SK-N-DZ (cell line): ENCODE results near the gene POLR1D. TPM values are rescaled to one million over a fixed set of nuclear protein-coding genes. Genes with fewer than 3 reads are reported as not detected.
A peak's percentile ranks its signal among the peaks of the same experiment; 100 is the strongest.

Source experiments
- DNase-seq: peaks from one replicate; pipeline ENCODE4 v3.0.0-alpha.2; 2015; ENCODE audit warnings: low spot score
- polyA plus RNA-seq, 2 experiments: library from polyadenylated mRNA; depleted of rRNA; stranded (reverse); fragments of >200 nt; gene quantifications; 2 replicates each; pipeline ENCODE4 v1.2.3, GENCODE V29; 2014

POLR1D gene, protein sequence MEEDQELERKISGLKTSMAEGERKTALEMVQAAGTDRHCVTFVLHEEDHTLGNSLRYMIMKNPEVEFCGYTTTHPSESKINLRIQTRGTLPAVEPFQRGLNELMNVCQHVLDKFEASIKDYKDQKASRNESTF
- polyA plus RNA-seq (2014; cell fraction: cytosol; rRNA removed): 214 and 220 TPM in 2 replicates
- 221 TPM in 2 replicates for polyA plus RNA-seq (2014; cell fraction: nucleus; rRNA removed)

DNA sequence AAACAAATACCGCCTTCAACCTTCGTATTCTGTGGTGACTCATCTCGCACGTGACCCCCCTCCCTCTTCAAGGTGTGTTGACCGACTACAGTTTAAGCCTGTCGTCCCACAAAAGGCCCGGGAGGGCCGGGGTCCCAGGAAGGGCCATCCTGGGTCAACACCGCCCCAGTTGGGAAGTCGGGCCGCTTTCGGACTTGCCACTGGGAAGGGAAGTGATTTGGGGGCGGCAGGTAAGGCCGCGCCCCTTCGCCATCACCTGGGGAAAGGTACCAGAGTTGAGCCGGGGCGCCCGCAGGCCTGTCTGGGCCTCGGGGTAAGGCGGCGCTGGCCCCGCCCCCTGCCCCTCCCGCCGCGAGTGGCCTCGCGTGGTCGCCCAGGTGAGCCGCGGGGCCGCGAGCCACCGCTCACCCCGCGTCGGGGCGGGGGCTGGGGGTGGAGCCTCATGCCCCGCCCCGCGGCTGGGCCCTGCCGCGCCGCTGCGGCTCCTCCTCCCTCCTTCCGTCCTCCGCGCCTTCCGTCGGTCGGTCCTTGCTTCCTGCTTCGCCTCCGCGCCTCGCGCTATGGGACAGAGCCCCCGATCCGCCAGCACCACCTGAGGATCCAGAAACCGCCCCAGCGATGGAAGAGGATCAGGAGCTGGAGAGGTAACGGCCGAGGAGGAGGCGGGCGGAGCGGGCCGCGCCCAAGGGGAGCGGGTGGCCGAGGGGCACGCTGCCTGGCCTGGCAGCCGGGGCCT lies at the start of gene POLR1D:
POLR1D (plus strand) TSS at position 527 of the 736 bp plus-strand sequence; CDS start at position 619, 92 bp downstream.
- DNase-seq: peak; percentile 64

DNA sequence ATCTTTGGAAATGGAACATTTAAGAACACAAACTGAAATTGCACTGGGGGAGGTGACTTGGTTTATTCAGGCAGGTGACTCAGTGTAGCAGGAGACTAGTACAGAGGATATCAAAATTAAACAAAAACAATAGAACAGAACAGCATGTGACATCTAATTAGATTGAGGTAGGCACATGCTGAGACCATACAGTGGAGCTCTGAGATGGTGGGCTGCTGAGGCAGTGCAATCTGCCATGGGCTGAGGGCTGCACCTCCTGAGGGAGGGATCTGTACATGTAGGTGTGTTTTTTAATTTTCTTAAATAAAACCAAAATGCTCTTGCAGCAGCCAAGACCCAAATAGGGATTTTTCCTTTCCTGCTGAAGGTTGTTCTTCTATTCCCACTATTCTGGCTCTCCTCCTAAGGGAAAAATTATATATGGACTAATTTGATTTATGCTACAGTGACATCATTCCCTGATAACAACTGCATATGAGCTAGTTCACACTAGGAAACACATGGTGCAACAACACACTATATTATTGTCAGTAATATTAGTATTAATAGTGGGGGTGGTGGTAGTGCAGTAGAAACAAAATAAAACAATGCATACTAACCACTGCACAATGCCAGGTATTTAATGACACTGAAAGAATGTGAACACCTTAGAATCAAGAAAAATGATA lies 49.3 kb upstream of the POLR1D start:
- peak; percentile 7 for DNase-seq

DNA sequence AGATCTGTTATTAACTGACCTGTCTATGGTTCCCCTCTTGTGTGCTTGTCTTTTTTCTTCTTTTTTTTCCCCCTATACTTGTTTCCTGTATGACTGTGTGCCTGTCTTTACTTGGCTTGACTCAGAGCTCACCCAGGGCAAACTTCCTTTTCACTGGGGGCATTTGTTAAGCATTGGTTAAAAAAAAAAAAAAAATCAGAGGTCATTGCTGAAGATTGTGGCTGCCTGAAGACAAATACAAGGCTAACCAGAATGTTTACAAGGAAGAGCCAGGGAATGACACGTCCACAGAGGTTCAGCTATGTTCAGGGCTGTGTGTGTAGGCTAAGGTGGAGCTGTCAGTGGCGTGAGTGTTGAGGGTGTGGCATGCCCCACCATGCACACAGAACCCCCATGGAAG lies 48.4 kb upstream of the POLR1D start:
- no peak for DNase-seq

DNA sequence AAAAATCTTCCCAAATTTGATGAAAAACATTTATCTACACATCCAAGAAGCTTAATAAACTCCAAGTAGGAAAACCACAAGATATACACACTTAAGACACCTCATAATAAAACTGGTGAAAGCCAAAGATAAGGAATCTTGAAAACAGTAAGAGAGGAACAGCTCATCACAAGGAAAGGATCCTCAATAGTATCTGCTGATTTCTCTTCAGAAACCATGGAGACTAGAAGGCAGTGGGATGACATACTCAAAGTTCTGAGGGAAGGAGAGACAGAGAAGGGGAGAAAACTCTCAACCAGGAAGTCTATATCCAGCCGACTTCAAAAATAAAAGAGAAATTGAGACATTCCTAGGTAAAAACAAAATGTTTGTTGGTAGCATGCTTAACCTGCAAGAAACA lies 47.0 kb upstream of the POLR1D start:
- DNase-seq: no peak

DNA sequence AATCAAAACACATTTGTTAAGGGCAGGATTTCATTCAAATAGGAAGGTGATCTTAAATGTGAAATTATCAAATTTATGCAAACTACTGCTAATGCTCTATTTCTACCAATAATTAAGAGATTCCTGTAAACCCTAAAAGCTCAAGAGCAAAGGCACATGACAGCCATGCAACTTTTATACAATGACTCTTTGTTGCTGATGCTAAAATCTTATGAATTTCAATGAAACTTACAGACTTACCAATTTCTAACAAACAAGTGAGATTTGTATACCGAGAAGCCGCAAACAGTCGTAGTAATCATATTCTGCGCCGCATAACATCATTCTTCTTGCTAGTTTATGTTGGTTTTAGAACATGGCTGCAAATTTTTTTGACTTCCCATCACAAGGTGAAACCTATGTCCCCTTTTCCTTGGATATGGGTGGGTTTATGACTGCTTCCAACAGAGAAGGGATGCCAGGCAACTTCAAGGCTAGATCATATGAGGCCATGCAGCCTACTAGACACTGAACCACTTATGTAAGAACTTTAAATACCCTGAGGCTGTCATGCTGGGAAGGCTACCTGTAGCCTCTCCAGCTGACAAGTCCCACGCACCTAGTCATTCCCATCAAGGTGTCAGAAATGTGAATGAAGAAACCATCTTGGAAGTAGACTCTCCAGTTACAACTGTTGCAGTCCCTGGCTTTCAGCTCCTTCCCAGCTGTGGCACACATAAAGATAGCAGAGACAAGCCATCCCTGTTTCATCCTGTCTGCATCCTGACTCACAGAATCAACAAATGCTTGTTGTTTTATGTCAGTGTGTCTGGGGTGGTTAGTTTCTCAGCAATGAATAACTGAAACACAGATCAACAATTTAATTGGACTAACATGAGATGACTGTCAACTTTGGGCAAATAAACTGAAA lies 43.3 kb upstream of the POLR1D start:
- no peak for DNase-seq

DNA sequence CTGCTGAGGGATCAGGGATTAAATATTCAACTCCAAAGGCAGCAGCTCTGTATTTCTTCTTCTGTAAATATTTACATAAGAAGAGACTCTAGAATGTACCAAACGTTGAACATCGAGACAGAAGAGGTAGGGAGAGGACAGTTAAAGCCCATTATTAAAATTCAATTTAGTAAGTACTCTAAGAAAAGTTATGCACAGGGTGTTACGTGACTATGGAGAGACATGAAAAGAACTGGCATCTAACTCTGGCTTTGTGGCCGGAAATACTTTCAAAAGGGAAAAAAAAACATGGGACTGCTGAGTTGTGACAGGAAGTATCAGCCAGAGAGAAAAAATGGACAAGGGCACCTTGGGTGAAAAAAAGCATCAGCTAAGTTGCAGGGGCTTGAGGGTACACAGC lies 38.0 kb upstream of the POLR1D start:
- DNase-seq: no peak

DNA sequence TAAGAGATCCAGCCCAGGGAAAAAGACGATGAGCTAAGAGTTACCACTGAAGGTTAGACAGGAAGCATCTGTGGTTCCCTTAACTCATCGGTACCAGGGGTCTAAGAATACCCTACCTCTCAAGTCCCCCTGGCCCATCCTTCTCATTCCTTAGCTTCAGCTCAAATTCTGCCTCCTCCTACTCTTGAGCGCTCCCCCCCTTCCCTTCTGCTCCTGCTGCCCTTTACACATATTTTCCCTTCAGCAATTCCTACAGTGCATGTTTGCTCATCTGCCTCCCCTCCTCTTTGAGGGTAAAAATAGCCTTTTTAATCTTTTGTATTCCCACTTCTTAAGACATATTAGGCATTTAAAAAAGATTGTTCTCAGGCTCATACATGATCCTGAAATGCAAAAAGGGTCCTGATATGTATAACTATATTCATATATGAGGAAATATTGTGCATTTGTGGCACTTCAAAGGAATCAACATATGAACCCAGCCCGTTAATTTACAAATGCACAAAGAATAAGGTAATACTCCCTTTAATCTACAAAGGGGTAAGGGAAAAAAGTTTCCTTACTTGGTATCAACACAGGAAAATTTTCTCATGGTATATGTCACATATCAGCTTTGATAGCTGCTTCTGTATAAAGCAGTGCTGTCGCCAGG lies 34.5 kb upstream of the POLR1D start:
- DNase-seq: no peak

DNA sequence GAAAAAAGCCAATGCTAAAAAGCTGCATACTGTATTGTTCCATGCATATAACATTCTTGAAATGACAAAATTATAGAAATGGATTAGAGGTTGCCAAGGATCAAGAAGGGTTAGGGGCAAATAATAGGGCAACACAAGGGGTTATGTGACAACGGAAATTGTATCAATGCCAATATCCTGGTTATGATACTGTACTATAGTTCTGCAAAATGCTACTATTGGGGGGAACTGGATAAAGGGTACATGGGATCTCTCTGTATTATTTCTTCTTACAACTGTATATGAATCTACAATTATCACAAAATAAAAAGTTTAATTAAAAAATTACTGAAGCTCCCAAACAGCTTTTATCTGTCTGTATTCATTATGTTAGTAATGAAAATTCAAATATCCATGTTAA lies 33.3 kb upstream of the POLR1D start:
- no peak for DNase-seq

DNA sequence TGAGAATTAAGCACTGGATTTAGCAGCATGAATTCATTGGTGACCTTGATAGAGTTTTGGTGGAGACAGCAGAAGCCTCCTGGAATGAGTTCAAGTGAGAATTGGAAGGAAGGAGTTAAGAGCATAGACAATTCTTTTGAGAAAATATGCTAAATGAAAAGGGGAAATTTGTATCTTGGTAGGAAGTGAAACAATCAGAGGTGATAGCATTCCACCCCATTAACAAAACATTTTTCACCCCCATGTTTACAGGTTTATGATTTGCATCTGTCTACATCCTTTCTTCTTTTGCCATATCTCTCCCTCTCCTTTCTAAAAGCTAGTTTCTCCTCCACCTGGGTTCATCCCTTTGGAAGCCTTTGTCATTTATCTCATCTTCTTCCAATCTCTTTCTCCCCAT lies 28.8 kb upstream of the POLR1D start:
- no peak for DNase-seq

DNA sequence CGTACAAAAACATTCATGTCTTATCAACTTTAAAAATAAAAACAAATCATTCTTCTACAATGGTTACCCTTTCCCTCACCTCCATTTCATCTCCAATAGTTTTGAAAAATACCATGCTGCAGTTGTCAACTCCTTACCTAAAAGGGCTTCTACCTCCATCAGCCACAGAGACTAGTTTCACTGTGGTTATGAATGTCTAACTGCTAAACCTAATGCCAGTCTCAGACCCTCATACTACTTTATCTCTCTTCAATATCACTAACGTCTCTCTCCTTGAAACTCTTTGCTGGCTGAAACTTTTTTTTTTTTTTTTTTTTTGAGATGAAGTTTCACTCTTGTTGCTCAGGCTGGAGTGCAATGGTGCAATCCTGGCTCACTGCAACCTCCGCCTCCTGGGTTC lies 28.4 kb upstream of the POLR1D start:
- DNase-seq: no peak

DNA sequence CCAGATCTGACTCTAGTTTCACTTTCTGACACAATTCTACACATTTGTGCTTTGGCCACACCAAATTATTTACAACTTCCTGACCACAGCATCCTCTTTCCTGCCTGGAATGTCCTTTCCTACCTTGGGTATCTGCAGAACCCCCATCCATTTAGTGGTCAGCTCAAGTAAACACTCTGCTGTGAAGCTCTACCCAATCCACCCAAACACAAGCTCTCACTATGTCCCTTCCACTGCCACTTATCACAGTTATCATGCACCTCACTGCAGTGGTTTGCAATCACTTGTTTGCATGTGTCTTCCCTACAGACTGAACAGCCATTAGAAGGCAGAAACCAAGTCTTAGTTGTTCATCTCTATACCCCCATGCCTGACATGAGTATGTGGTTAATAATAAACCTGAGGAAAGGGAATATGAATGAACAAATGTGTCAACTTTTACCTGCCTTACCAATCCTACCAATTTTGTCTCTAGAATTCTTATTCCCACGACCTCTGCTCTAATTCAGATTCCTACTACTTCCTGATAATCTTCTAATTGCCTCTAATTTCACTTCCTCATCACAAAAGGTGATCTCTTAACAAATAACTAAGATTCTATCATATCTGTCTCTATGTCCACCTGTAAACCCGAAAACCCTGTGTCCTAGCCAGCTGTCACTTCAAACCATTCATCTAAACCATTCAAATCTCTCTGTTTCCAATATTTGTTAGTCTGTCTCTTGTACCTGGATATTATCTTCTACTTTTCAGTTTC lies 26.5 kb upstream of the POLR1D start:
- no peak for DNase-seq

DNA sequence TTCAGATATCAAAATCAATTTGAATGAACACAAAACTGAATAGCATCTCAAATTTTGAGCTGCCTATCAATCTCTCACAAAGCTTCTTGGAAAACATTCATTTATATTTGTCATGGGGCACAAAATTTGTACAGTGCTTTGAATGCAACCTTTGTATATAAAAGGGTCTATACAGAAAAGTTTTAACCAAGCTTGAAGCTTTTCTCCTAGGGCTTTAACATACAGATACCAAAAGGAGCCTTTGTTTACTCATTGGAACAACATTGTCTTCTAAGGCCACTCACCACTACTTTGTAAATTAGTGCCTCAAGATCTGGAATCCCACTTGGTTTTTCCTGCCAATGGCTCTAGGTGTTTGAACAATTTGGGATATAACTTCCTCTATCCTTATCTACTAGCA lies 22.6 kb upstream of the POLR1D start:
- no peak for DNase-seq

DNA sequence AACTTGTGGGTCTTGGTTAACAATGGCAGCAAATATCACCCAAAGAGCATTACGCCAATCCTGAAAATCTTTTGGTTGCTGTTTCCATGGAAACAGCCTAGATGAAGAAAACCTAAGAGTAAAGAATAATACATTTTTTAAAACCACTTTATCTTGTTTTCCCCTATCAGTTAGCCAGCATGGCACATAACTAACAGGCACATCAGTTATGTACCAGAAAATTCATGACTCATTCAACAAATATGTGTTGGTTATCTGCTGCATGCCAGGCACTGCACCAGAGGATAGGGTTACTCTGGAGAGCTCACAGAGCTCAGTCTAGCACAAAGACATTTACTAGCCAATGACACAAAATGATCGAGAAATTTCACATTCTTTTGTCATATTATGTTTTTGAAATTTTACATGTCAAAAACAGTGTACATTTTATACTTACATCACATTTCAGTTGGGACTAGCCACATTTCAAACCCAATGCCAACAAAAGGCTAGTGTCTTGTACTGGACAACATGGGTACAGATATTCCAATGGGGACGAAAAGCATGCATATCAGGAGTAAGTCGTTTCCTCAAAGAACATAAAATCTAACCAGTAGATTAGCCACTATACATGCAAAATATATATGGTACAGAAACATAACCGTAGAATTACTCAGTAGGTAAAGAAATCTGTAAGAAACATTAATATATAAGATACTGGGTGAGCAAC lies 21.7 kb upstream of the POLR1D start:
- DNase-seq: no peak

DNA sequence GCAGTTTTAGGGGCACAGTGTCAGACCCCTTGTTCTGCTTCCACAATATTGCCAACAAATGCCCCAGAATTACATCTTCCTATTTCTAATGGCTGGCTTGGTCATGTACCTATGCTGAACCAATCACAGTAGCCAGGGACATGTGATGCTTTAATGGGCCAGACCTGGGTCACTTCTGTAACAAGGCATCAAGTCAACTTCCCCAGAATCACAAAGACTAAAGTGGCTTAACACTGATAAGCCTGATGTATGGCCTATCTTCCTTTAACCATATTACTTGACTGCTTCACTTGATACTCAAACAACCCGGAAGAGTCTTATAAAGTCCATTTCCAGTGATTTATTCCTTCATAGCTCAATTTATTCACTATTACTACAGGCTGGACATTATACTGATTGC lies 21.0 kb upstream of the POLR1D start:
- DNase-seq: no peak

DNA sequence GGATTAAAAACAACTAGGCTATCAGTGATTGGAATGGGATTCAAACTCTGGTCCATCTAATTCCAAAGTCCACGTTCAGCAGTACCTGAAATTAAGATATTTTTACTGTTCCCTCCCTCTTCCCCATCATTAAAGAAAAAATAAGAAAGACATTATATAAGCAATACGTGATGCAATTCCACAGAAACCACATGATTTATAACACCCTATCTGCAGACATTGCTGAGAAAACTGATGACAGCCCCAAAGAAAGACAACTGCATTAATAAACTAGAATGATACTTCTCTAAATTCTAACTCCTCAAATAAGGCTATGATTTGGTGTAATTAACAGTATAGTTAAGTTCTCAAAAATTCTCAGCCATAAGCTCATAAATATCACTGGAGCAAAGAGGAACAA lies 20.5 kb upstream of the POLR1D start:
- no peak for DNase-seq

DNA sequence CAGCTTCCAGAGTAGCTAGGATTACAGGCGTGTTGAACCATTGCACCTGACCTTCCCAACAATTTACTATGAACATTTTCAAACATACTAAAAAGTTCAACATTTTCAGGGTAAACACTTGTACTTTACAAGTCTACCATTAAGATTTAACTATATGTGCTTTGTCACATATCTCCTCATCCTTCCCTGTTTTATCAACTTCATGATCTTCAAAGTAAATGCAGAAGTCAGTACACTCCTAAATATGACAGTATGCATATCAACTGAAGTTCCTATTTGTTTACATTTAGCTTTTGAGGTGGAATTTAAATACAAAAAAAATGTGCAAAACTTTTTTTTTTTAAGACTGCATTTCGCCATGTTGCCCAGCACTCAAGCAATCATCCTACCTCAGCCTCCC lies 19.9 kb upstream of the POLR1D start:
- DNase-seq: no peak

DNA sequence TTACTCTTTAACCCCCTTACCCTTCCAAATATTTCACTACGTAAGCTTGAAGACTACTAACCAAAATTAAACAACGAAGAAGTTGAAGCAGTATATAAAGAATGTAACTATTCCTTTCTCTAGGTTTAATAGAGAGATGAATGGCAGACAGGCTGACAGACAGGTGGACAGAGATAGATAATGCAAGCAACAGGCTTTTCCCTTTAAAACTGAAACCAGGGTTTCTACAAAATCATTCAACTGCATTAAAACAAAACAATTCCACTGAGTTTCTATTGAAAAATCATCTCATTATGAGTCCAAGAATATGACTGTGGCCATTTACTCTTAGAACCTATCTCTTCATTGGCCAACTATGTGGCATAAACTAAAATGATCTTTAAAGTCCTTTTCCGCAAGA lies 16.6 kb upstream of the POLR1D start:
- DNase-seq: no peak

DNA sequence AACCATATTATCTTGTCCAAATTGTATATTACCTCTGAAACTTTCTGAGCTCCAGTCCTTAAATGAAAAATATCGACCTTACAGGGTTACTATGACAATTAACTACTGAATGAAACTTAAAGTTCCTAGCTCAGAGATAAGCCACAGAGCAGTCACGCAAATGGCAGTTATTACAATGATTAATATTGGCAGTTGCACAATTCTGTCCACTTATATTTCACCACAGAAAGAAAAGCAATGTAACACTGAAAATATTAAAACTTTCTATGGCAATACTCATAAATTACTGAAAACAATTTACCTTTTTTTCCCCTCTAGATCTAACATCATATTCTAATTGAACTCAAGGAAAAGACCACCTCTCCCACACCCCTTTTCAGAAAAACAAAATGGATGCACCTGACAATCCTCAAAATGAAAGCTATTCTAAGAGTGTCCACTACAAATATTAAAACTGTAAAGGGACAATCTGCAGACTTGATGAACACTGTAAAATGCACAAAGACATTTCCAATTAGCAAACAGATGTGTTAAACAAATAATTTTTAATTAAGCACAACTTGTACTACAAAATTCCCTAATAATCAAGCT lies 16.0 kb upstream of the POLR1D start:
- DNase-seq: no peak

DNA sequence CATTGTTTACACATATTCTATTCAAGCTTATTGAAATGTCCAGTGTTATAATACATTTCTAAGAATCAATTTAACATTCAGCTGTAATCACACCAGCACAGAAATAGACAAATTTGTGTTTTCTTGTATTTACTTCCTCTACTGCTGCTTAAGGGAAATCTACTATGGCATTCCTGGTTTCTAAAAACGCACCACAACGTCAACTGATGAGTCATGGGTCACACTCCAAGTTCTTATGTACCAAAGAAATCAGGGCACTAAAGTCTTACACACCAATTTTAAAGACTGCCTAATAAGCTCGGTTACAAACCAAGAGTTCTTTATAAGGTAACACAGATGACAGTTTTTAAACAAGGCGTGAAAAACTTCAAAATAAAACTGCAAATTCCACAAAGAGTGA lies 14.6 kb upstream of the POLR1D start:
- DNase-seq: no peak

DNA sequence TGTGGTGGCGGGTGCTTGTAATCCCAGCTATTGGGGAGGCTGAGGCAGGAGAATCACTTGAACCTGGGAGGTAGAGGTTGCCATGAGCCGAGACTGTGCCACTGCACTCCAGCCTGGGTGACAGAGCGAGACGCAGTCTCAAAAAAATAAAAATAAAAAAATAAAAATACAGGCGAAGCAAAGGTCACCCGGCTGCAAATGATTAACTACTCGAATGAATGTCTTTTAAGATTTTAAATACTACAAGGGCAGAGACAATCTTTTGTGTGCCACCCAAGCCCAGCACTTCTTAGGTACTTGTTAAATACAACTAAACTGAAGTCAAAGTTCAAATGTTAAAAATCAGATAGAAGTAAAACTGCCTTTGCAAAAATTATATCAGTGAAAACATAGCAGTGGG lies 8.1 kb upstream of the POLR1D start:
- no peak for DNase-seq
